Mesodermal cell (in vitro differentiated cells): Measurements from ENCODE around the gene PDZK1IP1.
"Not testable (repeated sequence)": the region's sequence is repeated elsewhere in the genome, so short reads cannot be mapped to it uniquely, and the experiment has no call there.

Experiments
- H3K27ac ChIP-seq: 2 replicates; pipeline ENCODE4 v1.7.0; 2013; ENCODE audit warnings: mild to moderate bottlenecking, low read depth, low read length, moderate library complexity; ENCODE audit not compliant: severe bottlenecking
- H3K36me3 ChIP-seq: 2 replicates; pipeline ENCODE4 v1.7.1; 2013; ENCODE audit warnings: mild to moderate bottlenecking, low read length, moderate library complexity; ENCODE audit not compliant: control insufficient read depth, insufficient read depth
- H3K4me1 ChIP-seq: one replicate; pipeline ENCODE4 v1.7.1; 2013; ENCODE audit warnings: mild to moderate bottlenecking, low read length; ENCODE audit not compliant: insufficient read depth, control insufficient read depth, poor library complexity, severe bottlenecking
- H3K4me3 ChIP-seq: 2 replicates; pipeline ENCODE4 v1.7.0; 2013; ENCODE audit warnings: low read length, control low read depth, mild to moderate bottlenecking; ENCODE audit not compliant: insufficient read depth, poor library complexity, severe bottlenecking; ENCODE audit errors: extremely low read depth
- H3K9me3 ChIP-seq: 2 replicates; pipeline ENCODE4 v1.7.1; 2013; ENCODE audit warnings: mild to moderate bottlenecking, low read length, moderate library complexity; ENCODE audit not compliant: control insufficient read depth
- WGBS, 2 experiments: methylation state at CpG; one replicate each; pipeline ENCODE4 v1.1.5; 2013; ENCODE audit warnings: missing lambda C conversion rate in 2 of 2; ENCODE audit not compliant: insufficient coverage in 2 of 2; 5-methylcytosine and 5-hydroxymethylcytosine counted together

Gene PDZK1IP1

DNA sequence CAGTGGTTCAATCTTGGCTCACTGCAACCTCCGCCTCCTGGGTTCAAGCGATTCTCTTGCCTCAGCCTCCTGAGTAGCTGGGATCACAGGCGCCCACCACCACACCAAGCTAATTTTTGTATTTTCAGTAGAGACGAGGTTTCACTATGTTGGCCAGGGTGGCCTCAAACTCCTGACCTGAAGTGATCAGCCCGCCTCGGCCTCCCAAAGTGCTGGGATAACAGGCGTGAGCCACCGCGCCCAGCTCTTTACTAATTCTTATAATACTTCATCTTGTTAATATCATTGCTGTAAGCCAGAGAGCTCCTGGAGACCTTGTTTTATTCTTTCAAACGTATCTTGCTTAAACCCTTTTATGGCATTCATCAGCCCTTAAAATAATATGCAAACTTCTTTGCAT, 3.7 kb upstream of the PDZK1IP1 start:
- 83 to 89% methylated on average over 10 of the region's 10 CpGs for WGBS, 2 experiments
- not testable (repeated sequence) for H3K9me3 ChIP-seq, H3K36me3 ChIP-seq, H3K27ac ChIP-seq, H3K4me3 ChIP-seq
- H3K4me1 ChIP-seq, result peaks cover 13% of the 10 kb centered on the region

DNA sequence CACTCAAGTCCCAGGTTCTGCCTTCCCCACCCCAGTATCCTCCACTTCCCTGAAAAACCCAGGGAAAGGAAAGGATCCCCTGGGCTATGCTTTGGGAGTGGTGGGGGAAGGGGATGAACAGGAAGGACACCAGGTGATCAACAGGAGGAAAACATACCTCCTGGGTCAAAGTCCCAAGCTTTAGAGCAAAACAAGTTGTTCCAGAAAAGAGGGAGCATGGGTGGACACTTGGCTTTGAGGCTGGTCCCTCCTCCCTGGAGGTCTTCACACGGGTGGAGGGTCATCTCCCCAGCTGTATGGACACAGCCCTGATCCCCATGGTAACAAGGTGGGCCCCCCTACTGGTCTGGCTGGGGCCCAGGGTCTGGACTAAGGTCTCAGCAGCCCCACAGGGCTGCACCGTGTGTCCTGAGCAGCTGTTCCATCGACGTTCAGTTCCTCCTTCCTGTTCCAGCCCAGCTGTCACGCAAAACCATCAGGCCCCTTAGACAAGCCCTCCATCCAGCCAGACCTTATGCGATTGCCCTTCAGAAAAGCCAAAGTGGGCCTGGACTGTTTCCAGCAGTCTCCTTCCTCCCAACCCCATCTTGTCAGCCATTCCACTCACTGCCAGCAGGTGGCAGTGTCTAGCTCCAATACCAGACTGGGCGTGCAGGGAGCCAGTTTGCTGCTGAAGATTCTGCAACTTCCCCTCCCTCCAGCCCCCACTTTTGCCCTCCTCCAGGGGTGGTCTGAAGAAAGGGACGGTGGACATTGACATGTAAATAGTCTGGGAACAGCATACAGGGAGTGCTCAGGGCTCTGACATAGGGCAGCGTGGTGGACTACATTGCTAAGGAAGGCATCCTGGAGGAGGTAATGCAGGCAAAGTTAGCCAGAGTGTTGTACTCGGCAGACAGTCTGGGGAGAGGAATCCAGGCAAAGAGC, 2.9 kb upstream of the PDZK1IP1 start:
- 16 to 21% methylated on average over 6 to 8 of the region's 10 CpGs for WGBS, 2 experiments
- H3K9me3 ChIP-seq, result no peaks in the 10 kb centered on the region
- no peak overlapping the region for H3K4me3 ChIP-seq
- H3K4me1 ChIP-seq, result peaks cover 13% of the 10 kb centered on the region
- H3K27ac ChIP-seq, result no peak overlapping the region
- H3K36me3 ChIP-seq, result no peaks in the 10 kb centered on the region

DNA sequence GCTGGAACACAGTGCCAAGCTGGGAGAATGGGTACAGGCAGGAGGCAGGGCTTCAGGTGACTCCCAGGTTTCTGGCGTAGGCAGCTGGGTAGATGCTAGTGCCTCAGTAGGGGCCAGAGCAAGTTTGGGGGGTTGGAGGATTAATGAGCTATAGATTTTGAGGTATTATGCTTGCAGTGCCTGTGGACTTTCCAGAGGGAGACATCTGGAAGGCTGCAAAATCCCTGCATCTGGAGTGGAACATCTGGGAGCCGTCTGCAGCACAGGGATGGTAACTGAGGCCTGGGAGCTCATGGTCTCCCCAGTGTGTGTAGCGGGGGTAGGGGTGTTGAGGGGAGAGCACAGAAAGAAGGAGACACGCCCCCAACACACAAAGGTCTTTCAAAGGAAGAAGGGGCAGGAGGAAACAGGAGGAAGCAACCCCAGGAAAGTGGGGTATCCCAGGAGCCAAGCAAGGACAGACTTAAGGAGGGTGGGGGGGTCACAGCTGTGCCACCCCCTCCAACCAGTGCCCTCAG, 2.2 kb upstream of the PDZK1IP1 start:
- H3K27ac ChIP-seq, result no peak overlapping the region

DNA sequence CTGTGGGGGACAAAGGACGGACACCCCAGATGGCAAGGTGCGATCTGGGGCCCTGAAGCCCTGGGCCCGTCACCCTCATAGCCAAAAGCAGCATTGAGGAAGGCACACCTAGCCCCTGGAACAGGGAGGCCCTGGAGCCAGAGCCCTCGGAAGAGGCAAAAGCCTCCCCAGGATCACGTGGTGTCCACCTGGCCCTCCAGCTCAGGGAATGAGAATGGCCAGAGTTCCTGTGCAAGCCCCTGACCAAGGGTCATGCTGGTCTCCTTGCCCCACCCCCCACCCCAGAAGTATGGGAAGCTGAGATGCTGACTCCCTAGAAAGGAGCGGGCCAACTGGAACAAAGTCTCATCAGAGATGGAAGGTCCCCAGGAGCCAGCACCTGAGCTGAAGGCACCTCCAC, 1.0 kb upstream of the PDZK1IP1 start:
- Histone ChIP-seq H3K4me1 (peaks cover 13% of the 10 kb centered on the region), H3K27ac (no peak overlapping the region), H3K9me3 (no peaks in the 10 kb centered on the region), H3K4me3 (no peak overlapping the region), H3K36me3 (no peaks in the 10 kb centered on the region)
- WGBS, 2 experiments, result 92 to 97% methylated on average over 5 to 6 of the region's 6 CpGs

More for the DNA sequence above, 2.2 kb upstream of the PDZK1IP1 start:
- H3K4me1 ChIP-seq, result peaks cover 13% of the 10 kb centered on the region
- WGBS, 2 experiments, result 73 to 79% methylated on average over 2 of the region's 4 CpGs
- H3K36me3 ChIP-seq, result no peaks in the 10 kb centered on the region
- no peak overlapping the region for H3K4me3 ChIP-seq
- no peaks in the 10 kb centered on the region for H3K9me3 ChIP-seq

GRCh38 chr1:47190509-47190855, 646 bp upstream of the PDZK1IP1 start:
- no peaks in the 10 kb centered on the region for H3K36me3 ChIP-seq
- H3K27ac ChIP-seq, result no peak overlapping the region
- peaks cover 13% of the 10 kb centered on the region for H3K4me1 ChIP-seq
- H3K9me3 ChIP-seq, result no peaks in the 10 kb centered on the region
- 74 to 100% methylated on average over 2 to 4 of the region's 5 CpGs for WGBS, 2 experiments
- H3K4me3 ChIP-seq, result no peak overlapping the region

DNA sequence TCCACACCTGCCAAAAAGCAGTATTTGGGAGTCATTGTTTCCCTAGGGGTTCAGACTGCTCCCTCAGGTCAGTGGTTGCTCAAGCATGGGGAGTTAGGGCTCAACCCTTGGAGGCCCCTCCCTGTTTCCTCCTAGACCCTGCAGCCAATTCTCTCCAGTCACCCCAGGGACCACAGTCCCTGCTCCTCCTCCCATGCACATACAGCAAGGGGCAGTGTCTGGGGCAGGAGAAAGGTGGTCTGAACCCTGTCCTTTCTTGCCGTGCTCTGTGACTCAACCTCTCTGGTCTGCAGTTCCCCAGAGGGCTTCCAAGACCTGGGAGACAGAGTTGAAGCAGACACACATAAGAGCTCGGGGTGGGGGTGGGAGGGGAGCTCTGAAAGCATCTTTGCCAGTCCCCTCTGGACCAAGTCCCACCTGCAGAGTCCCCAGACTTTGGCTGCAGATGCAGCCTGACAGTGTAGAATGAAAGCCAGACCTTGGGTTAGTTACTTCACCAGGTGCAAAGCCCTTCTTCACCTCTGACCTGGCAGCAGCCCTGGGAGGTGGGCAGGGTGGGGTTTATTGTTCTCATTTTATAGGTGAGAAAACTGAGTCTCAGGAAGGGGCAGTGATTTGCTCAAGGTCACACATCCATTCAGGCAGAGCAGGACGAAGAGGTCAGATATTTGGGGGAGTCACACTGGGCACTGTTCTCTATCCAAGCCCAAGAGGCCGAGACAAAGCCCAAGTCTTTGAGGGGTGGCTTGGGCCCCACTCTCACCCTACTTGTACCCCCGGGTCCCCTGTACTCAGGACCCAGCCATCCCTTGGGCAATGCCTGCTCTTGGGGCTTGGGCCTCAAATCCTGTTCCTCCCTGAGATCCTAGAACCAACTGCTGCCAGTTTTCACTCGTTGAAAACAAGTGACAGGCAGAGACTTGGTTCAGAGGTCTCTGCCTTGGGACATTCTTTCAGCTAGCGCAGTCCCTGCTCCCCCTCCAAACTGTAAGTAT, 748 bp downstream of the PDZK1IP1 start:
- Histone ChIP-seq H3K27ac (no peak overlapping the region), H3K36me3 (no peaks in the 10 kb centered on the region), H3K9me3 (no peaks in the 10 kb centered on the region), H3K4me3 (no peak overlapping the region), H3K4me1 (peaks cover 13% of the 10 kb centered on the region)
- WGBS, 2 experiments, result 92 to 96% methylated on average over 5 to 6 of the region's 7 CpGs

- H3K36me3 ChIP-seq, result no peaks in the 10 kb centered on the region
Measured at GRCh38 chr1:47187926-47188250, 1.9 kb downstream of the PDZK1IP1 start.

DNA sequence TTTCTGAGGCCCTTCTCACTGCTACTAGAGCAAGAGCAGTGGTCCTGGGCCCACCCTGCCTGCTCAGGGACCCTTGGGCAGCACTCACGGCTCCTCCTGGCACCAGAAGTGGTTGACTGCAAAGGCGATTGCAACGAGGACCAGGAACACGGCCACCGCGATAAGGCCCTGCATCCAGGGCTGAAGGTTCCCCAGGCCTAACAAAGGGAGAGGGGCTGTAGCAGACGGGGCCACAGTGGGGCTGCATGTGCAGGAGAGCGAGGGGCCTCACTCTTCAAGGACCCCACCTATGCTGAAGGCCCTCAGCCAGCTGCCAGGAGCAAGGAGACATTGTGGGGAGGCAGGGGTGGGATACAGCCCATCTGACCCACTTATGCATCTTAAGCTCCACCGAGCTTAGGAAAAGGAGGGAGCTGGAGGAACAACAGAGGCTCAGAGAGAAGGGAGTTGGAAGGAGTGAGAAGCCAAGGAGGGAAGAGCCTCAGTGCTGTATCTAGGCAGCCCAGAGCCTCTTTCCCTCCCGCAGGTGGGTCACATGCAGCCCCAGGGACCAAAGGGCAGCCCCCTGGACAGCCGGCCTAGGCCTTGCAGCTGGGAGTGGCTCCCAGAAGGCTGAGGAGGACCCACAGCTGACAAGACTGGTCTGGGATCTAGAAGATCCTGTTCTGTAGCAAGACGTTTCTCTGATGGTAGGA, 2.5 kb downstream of the PDZK1IP1 start:
- H3K27ac ChIP-seq, result no peak overlapping the region
- WGBS, 2 experiments, result 88 to 89% methylated on average over 10 of the region's 12 CpGs
- no peaks in the 10 kb centered on the region for H3K36me3 ChIP-seq
- peaks cover 13% of the 10 kb centered on the region for H3K4me1 ChIP-seq
- H3K4me3 ChIP-seq, result no peak overlapping the region
- no peaks in the 10 kb centered on the region for H3K9me3 ChIP-seq

More at GRCh38 chr1:47187926-47188250, 1.9 kb downstream of the PDZK1IP1 start:
- Histone ChIP-seq H3K27ac (no peak overlapping the region), H3K4me3 (no peak overlapping the region), H3K9me3 (no peaks in the 10 kb centered on the region), H3K4me1 (peaks cover 13% of the 10 kb centered on the region)
- WGBS, 2 experiments, result 81 to 83% methylated on average over 2 of the region's 2 CpGs

DNA sequence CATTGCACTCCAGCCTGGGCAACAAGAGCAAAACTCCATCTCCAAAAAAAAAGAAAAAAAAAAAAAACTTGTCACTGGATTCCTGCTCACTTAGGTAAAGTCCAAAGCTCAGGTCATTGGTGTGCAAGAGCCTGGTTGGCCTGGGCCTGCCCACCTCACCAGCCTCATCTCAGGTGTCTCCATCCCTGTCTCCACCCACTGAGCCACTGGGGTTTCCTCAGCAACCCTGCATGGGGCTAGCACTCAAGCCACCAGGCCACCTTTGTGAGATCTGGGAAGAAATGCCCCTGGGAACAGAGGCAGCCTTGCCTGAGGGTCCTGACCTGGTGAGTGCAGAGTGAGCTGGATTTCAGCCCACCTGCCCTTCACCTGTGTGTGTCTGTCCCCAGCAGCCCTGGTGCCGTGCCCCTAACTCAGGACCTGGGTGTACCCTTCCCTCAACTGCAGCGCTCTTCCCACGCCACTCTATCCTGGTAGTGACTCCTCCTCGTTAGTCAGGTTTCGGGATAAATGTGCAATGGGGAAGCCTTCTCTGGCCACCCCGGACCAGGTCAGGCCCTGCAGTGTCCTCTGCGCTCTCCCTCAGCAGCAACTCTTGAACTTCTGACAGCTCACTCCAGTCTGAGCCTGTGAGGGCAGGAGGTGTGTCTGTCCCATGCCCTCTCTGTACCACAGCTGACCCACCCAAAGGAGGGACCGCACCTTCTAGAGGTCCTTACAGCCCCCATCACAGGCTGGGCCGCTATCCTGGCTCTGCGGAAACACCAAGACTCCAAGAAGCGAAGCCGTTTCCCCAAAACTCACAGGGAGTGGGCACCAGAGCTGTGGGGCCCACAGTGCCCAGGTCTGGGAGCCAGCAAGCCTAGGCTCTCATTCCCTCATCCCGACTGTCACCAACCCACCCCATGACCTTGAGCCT, 3.3 kb downstream of the PDZK1IP1 start:
- WGBS, 2 experiments, result 95 to 98% methylated on average over 12 to 13 of the region's 13 CpGs
- Histone ChIP-seq H3K36me3 (no peaks in the 10 kb centered on the region), H3K4me1 (peaks cover 8% of the 10 kb centered on the region), H3K9me3 (no peaks in the 10 kb centered on the region), H3K27ac (no peak overlapping the region), H3K4me3 (no peak overlapping the region)
